ENCODE results near the gene OR7G2. TPM values are rescaled to one million over a fixed set of nuclear protein-coding genes. Genes with fewer than 3 reads are reported as not detected.

OR7G2 gene
- polyA plus RNA-seq, 2 of the 4 experiments (the other 2 are of a cell fraction): not detected

DNA sequence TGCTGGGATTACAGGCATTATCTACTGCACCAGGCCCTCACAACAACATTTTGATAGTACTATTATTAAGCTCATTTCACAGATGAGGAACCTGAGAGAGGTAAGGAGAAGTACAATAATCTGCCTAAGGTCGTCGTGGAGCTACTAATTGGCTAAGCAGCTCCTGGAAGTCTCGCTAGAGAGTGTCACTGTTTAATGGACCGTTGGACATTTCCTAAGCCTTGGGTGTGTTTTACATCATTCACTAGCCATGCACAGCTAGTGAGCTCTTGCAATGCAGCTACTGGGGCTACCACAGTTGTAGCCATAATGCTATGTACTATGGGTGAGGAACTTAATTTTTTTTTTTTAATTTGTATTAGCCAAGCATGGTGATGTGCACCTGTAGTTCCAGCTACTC lies 54.4 kb downstream of the OR7G2 start:
- H3K27ac ChIP-seq: no peak overlapping the region
- H3K4me1 ChIP-seq: peaks cover 20% of the 10 kb centered on the region
- no peak overlapping the region for H3K4me2 ChIP-seq
- H3K9me3 ChIP-seq: no peaks in the 10 kb centered on the region
- ATAC-seq (no peak), FAIRE-seq (no peak), DNase-seq (ENCODE audit: low read depth in 1 of 2, low spot score in 1 of 2) (no peak)
- WGBS (ENCODE audit: missing lambda C conversion rate): 82% methylated on average over 4 of the region's 4 CpGs
- TF ChIP-seq HOXB5 (CRISPR knock-in tag; IDR thresholded peaks at IDR 0.05) (no peak), FOSL2 (IDR thresholded peaks at IDR 0.05) (no peak), FOSL2 (CRISPR knock-in tag; IDR thresholded peaks at IDR 0.05) (no peak), HMGXB4 (CRISPR knock-in tag; IDR thresholded peaks at IDR 0.05; ENCODE audit: borderline replicate concordance) (no peak), HDAC2 (IDR thresholded peaks at IDR 0.05) (no peak), MAX (IDR thresholded peaks at IDR 0.05) (no peak), RARB (CRISPR knock-in tag; IDR thresholded peaks at IDR 0.05) (no peak), RNF2 (IDR thresholded peaks at IDR 0.05; ENCODE audit: borderline replicate concordance, low read depth) (no peak), JUN (IDR thresholded peaks at IDR 0.05) (no peak), TP53 (CRISPR knock-in tag; IDR thresholded peaks at IDR 0.05) (no peak), SREBF2 (IDR thresholded peaks at IDR 0.05) (no peak), EHF (CRISPR knock-in tag; IDR thresholded peaks at IDR 0.05) (no peak), CEBPB (IDR thresholded peaks at IDR 0.05) (no peak), SMC3 (IDR thresholded peaks at IDR 0.05) (no peak), FOSB (CRISPR knock-in tag; IDR thresholded peaks at IDR 0.05) (no peak)
- TF ChIP-seq, protein P1, sequence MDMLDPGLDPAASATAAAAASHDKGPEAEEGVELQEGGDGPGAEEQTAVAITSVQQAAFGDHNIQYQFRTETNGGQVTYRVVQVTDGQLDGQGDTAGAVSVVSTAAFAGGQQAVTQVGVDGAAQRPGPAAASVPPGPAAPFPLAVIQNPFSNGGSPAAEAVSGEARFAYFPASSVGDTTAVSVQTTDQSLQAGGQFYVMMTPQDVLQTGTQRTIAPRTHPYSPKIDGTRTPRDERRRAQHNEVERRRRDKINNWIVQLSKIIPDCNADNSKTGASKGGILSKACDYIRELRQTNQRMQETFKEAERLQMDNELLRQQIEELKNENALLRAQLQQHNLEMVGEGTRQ (IDR thresholded peaks at IDR 0.05): no peak
- TF ChIP-seq, protein P2, sequence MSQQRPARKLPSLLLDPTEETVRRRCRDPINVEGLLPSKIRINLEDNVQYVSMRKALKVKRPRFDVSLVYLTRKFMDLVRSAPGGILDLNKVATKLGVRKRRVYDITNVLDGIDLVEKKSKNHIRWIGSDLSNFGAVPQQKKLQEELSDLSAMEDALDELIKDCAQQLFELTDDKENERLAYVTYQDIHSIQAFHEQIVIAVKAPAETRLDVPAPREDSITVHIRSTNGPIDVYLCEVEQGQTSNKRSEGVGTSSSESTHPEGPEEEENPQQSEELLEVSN (IDR thresholded peaks at IDR 0.05; ENCODE audit: borderline replicate concordance, low read depth): no peak
- no peak overlapping the region for H3K4me3 ChIP-seq
- ChIA-PET POLR2A (interaction anchor here (0.8 kb wide), 1 partner anchor 221 kb away, joined by 3 read pairs; the partner anchor contains the start of genes MBD3L1 and ZNF558), CTCF (interaction anchor here (0.6 kb wide), 1 partner anchor 89 kb away, joined by 4 read pairs; no protein-coding TSS in a partner anchor)

Small RNAs within 50 kb of the gene (small RNA-seq; reads per million reads assigned to genes)
- gene OR1M4P: 0 reads per million in 6 experiments

Other genes starting within 250 kb of the OR7G2 start
- 0.23 and 0.67 TPM in 2 replicates for gene MUC16, start 97.1 kb downstream of the OR7G2 start, polyA plus RNA-seq (2011; rRNA removed)
- 0.01 to 0.03 TPM in 2 of 3 replicates, not detected in the other for gene MUC16, start 97.1 kb downstream of the OR7G2 start, polyA plus RNA-seq (2017; fragmentation: RNase III; extraction: RNeasy Plus Mini Kit Qiagen cat#74134 plus additional on column Dnase treatment)
- gene OR1M1, start 20.4 kb downstream of the OR7G2 start, polyA plus RNA-seq (2011; rRNA removed): not detected in 2 replicates
- not detected in 3 replicates for gene OR1M1, start 20.4 kb downstream of the OR7G2 start, polyA plus RNA-seq (2017; fragmentation: RNase III; extraction: RNeasy Plus Mini Kit Qiagen cat#74134 plus additional on column Dnase treatment)
- not detected in 2 replicates for gene OR7G1, start 8.3 kb upstream of the OR7G2 start, polyA plus RNA-seq (2011; rRNA removed)
- not detected in 3 replicates for gene OR7G1, start 8.3 kb upstream of the OR7G2 start, polyA plus RNA-seq (2017; fragmentation: RNase III; extraction: RNeasy Plus Mini Kit Qiagen cat#74134 plus additional on column Dnase treatment)
- gene OR7G3, start 19.5 kb upstream of the OR7G2 start, polyA plus RNA-seq (2011; rRNA removed): not detected in 2 replicates
- gene OR7G3, start 19.5 kb upstream of the OR7G2 start, polyA plus RNA-seq (2017; fragmentation: RNase III; extraction: RNeasy Plus Mini Kit Qiagen cat#74134 plus additional on column Dnase treatment): not detected in 3 replicates
- 21.8 and 23.1 TPM in 2 replicates for gene ZNF317, start 32.9 kb upstream of the OR7G2 start, polyA plus RNA-seq (2011; rRNA removed)
- gene ZNF317, start 32.9 kb upstream of the OR7G2 start, polyA plus RNA-seq (2017; fragmentation: RNase III; extraction: RNeasy Plus Mini Kit Qiagen cat#74134 plus additional on column Dnase treatment): 14.7 to 16.3 TPM (median 15.1 TPM) in 3 replicates
- 0.03 TPM in 1 of 2 replicates, not detected in the other for gene OR7D2, start 71.5 kb upstream of the OR7G2 start, polyA plus RNA-seq (2011; rRNA removed)
- gene OR7D2, start 71.5 kb upstream of the OR7G2 start, polyA plus RNA-seq (2017; fragmentation: RNase III; extraction: RNeasy Plus Mini Kit Qiagen cat#74134 plus additional on column Dnase treatment): not detected in 3 replicates
- gene OR7D4, start 112.1 kb upstream of the OR7G2 start, polyA plus RNA-seq (2011; rRNA removed): not detected in 2 replicates
- not detected in 3 replicates for gene OR7D4, start 112.1 kb upstream of the OR7G2 start, polyA plus RNA-seq (2017; fragmentation: RNase III; extraction: RNeasy Plus Mini Kit Qiagen cat#74134 plus additional on column Dnase treatment)
- gene OR7E24, start 143.5 kb upstream of the OR7G2 start, polyA plus RNA-seq (2011; rRNA removed): not detected in 2 replicates
- gene OR7E24, start 143.5 kb upstream of the OR7G2 start, polyA plus RNA-seq (2017; fragmentation: RNase III; extraction: RNeasy Plus Mini Kit Qiagen cat#74134 plus additional on column Dnase treatment): not detected in 3 replicates
- gene ZNF699, start 202.4 kb upstream of the OR7G2 start, polyA plus RNA-seq (2011; rRNA removed): 1.6 and 2.5 TPM in 2 replicates
- gene ZNF699, start 202.4 kb upstream of the OR7G2 start, polyA plus RNA-seq (2017; fragmentation: RNase III; extraction: RNeasy Plus Mini Kit Qiagen cat#74134 plus additional on column Dnase treatment): 1.1 to 1.6 TPM (median 1.1 TPM) in 3 replicates
- gene ZNF559, start 216.7 kb upstream of the OR7G2 start, polyA plus RNA-seq (2011; rRNA removed): 14.6 and 16.2 TPM in 2 replicates
- 4.6 to 5.2 TPM (median 5.0 TPM) in 3 replicates for gene ZNF559, start 216.7 kb upstream of the OR7G2 start, polyA plus RNA-seq (2017; fragmentation: RNase III; extraction: RNeasy Plus Mini Kit Qiagen cat#74134 plus additional on column Dnase treatment)